HK-2 (cell line): ENCODE measurements around the gene FOXP1.

Source experiments
- DNase-seq: peaks from one replicate; pipeline ENCODE4 v3.0.0-alpha.2; 2018; ENCODE audit not compliant: unreplicated experiment

FOXP1 gene

DNA sequence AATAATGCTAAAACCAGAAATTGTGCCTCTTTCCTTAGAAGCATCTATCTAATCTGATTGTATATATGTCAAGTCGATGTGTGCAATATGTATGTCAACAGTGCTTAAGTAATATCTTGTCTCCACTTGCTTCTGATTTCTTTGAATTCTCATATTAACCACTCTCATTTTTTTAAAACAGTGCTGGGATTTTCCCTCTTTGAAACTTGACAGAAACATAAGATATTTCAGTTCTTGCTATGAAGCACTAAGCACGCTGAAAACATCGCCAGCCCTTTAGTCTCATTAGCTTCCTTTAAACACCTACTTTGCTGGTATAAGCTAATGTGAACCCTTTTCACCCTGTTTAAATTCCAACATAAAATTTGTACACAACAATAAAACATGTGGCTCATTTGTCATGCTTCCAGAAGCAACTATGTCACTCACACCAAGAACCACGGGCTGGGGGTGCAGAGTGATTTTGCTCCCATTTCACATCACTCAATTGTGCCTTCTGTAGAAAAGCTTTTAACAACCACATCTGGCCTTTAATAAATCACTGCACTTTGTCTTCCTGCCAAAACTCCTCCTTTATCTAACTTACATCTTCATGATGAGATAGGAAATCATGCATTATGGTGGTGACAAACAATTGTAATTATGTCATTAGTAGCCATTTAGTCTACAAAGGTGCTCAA, 185.2 kb downstream of the FOXP1 start:
- no peak for DNase-seq

DNA sequence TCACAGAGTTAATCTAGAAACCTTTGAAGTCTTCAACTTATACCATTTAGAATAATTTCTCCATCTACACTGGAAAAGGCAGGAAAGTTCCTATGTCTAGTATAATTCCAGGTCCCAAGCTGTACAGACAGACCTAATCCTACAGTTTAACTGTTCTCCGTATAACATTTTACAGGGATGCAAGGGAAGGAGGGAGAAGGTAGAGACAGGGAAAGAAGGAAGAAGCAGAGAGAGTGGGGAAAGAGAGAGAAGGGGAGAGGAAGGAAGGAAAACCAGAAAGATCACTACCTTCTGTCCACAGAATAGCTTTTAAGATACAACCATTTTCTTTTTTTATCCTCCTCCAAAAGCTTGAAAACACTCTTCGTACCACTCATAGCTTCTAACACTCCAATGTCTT, 185.8 kb downstream of the FOXP1 start:
- DNase-seq, result no peak

DNA sequence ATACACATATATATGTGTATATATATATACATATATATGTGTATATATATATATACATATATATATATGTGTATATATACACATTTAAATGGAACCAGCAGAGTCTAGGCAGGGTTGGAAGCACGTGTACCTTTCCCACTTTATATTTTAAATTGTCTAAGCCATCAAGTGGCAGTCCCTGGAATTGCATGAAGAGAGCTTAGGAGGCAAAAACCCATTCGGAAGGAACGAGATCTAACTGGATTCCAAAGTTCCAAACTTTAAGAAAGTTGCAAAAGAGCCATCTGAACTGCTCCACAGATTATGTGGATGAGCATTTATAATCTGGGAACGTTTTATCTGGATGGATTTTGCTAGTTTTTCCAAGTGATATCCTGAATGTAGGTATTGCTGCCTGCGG, 186.5 kb downstream of the FOXP1 start:
- DNase-seq, result no peak

DNA sequence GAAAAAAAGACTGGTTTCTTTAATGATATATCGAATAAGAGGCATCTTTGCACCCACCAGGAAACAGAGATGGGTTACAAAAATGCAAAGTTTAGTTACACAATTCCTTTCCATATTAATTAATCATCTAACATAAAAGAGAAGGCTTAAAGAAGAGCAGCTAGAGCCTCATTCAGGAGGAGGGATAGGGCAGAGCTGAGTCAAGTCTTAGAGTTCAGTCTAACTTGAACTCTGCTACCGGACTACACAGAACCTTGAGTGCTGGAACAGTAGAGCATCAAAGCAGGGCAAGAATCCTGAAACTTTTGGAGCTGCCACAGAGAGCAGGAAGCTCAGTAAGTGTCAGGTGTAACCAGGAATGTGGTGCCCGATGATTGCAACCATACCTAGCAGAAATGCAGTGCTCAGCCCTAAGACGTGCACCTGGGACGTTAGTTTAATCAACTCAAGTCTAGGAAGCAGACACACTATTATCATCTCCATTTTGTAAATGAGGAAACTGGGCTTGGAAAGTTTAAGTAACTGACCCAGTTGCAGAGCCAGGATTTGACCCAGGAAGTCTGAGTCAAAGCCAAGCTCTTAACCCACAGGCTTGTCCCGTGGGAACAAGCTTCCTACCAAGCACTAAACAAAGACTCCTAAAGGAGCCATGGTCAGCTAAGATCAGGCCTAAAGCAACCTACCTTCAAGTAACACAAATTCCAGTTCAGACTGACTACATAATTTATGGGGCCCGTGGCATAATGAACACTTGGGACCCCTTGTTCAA, 187.4 kb downstream of the FOXP1 start:
- DNase-seq, result no peak

DNA sequence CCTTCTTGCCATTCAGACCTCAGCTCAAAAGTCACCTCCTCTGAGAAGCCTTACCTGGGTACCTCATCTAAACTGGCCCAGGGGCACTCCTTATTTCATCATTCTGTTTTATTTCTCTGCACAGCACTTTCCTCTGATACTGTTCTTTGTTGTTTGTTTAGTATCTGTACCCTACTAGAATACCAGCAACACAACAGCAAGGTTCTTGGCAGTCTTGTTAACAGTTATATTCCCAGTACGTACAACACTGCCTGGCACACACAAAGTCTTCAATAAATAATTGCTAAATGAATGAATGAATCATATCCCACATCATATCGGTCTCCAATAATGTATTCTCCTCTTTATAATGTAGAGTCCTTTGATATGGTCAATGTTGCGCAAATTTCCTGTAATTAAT, 188.1 kb downstream of the FOXP1 start:
- DNase-seq, result no peak

DNA sequence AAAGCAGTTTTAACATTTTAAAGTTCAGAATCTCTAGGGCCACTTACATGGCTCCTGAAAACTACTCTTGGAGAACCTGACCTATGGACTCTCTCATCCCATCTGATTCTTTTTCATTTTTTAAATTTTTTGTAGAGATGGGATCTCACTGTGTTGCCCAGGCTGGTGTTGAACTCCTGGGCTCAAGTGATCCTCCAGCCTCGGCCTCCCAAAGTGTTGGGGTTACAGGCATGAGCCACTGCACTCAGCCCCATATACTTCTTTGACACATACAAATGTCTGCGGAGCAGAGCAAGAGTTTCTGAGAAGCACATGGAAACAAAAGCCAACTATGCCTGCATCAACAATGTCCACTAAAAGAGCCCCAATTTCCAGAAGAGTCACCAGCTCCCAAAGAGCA, 189.8 kb downstream of the FOXP1 start:
- no peak for DNase-seq

DNA sequence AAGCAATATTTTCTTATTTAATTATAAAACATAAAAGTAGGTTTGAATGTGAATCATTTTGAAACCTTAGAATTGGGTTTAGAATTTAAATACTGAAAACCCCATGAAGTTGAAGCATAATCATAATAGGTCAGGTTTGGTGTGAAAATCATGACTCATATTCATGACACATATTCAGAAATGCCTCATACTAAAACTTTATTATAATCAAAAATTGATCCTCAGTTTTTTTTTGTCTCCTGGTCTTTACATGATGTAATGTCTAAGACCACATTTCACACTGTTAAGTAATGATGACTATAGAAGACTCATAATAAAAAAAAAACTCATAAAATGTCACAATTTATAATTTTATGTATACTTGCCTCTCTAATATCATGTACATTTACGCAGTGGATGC, 190.4 kb downstream of the FOXP1 start:
- no peak for DNase-seq

DNA sequence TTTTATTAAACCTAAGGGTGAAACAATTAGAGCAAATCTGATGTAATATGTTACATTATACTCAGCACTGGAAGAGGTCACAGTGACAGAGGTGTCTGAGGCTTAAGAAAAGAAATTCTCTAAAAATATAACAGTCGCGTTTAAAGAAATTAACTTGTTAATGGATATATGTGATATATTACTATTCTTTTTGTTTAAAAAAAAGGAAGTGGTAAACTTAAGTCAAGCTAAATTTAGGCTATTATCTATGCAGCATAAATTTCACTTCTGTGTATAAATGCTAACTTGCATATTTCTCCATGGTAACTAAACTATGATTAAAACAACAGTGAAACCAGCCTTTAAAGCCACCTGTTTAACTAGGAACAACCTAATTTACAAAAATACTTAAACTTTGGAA, 191.3 kb downstream of the FOXP1 start:
- DNase-seq, result no peak

DNA sequence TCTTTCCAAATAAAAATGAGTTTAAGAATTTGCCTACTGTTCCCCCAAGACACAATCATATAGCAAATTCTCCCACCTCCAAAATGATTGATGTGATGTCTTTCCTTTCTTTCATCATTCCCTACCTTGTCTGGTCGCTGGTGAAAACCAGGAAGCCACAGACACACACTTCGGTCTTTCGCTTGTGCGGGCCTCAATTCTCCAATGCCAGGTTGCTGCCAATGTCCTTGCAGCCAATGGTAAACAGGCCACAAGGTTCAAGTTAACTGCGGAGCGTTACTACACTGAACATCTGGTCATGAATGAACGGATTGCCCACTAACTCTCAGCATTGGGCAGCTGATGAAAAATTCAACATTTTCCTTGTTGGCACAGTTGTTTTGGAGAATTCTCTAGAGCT, 192.2 kb downstream of the FOXP1 start:
- no peak for DNase-seq

DNA sequence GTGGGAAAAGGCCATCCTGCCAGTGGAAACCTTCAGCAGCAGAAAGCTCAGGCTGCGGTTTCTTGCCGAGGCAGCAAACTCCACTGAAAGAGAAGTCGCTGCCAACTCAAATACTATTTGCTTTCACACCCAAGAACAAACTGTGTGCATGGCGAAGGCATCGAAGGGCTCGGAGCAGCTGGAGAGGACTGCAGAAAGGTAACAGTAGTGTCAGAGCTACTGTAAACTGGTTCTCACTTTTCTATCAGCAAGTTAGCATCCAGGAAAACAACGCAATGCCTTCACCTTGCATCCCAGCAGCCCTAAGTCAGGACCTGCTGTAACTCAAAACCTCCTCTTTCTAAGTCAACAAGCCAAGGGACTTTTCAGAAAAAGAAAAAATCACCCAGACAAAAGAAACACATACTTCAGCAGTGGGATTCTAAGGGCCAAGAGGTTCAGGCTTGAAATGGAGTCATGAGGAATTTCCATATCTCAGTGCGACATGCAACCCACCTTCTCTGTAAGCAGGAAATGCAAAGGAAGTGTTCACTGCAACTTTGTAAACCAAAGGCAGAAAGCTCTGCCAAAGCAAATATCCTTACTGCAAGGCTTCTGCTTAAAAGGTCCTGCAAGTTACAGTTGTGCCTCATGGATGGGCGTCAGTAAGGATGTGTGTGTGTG, 193.5 kb downstream of the FOXP1 start:
- DNase-seq, result no peak

DNA sequence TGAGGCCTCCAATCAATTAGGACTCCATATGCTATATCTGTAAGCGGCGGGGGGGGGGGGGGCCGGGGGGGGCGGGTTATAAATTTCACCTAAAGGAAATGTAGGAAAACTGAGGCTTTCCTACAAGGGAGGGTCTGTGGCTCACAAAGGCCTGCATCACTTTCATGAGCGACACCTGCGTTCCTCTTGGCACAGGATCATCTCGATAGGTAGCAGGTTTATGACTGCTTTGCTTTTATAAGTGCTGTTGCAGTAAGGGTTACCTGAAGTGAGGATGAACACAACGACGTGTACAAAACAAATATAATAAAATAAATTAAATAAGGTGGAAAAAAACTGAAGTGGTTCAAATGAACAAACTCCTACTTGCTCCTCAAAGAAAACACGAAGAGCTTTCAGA, 194.3 kb downstream of the FOXP1 start:
- DNase-seq, result no peak

DNA sequence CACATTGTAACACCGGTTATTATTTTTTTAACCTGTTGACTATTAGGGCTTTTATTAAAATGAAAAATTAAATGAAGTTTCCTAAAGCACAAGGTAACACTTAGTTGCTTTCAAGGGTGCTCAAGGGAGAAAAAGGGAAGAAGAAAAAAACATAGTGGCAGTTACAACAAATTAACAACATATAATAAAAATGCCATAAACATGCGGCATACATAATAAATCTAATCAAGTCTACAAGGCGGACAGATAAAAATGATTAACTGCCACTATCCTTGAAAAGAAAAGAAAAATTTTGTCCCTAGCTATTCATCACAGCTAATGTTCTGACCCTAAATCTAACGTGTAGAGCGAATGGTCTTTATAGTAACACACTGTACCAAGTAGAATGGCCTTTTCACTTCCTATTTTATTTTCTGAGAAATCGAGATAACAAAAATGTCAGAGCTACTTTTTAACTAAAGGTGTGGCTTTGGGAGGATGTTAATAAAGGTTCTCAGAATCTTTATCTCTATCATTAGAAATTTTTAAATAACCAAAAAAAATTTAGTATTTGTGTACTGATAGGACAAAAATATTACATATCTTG, 194.9 kb downstream of the FOXP1 start:
- no peak for DNase-seq

DNA sequence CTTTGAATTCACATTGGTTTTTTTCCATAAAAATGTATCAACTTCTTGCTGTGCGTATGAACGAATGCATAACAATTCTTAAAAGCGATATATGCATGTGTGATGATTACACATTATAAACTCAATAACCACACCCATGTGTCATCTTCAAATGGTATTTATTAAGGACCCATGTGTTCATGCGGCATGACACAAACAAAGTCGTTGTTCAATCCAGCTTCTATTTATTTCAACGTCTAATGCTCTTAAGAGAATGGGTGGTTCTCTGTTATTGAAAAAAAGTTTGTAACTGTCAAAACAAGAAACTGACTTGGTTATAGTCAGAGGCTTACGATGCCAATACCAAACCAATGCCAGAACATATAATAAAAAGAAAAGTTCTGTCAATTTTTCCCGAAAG, 195.9 kb downstream of the FOXP1 start:
- no peak for DNase-seq

DNA sequence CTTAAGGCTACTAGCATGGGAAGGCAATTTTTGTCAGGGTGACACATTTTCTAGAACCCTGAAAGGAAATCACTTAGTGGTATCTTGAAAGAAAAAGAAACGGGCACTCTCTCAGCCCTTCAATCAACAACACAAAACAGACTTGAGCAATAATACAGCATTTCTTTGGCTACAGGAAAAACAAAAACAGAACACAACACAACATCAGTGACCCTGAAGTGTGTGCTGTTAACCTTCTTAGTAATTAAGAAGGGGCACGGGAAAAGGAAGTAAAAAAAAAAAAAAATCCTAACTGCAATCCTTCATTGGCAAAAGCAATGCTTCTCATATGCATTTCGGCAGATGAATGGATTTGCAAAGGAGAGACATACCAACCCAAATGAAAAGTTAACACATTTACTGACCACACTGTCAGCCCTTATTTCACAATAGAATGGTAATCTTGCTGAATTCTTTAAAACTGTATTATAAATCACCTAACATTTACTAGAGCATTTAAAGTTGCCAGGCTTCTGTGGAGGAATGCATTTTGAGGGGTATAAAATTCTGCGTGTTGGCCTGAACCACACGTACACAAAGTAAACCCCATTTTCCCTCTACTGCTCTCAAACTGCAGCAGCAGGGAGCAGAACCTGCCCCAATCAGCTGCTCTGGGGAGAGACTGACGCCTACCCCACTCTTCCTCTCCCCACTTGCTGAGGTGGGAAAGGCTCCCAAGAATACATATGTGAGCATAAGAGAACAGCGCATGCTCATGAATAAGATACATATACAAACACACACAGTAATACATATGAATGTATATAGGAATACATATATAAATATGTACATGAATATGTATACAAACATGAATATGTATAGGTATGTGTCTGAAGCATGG, 198.5 kb downstream of the FOXP1 start:
- DNase-seq, result no peak

DNA sequence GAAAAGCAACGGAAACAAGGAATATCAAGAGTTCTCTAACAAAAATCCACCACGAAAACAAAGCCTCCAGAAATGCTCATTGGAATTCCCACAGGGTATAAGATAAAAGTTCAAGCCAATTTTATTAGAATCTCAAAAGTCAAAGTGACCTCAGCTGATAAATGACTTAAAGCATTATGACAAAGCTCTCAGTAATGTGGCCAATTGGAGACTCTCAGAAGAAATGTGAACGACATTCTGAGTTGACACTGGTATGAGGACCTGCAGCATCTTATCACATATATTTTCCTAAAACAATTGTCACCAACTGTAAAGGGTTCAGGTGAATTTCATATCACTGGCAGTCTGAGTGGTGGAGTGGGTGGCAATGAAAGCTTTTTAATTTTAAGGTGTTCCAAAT, 199.1 kb downstream of the FOXP1 start:
- no peak for DNase-seq

DNA sequence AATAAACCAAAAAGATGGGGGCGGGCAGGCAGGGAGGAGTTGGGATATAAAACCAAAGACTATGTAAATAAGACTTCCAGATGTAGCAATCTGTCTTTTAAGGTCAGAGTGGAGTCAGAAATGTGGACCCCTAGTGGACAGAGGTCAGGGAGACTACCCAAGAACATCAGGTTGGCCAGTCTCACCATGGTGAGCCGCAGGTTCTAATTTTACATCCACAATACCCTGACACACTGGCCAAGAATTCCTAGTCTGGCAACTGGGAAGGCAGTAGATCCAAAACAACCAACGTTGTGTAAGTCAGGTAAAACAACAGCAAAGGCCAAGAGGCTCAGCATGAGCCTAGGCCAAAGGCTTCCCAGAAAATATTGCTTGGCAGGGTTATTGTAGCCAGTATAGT, 203.4 kb downstream of the FOXP1 start:
- no peak for DNase-seq

DNA sequence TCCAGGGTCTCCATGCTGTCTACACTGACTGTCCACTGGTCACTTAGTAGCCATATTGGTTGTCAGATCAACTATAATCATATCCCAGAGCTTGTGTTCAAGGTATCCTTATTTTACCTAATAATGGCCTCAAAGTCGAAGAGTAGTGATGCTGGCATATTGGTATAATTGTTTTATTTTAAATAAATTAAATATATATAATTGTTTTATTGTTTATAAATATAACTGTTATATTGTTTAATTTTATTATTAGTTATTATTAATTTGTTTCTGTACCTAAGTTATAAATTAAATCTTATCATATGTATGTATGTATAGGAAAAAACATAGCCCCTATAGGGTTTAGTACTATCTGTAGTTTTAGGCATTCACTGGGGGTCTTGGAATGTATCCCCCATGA, 205.0 kb downstream of the FOXP1 start:
- DNase-seq, result no peak

DNA sequence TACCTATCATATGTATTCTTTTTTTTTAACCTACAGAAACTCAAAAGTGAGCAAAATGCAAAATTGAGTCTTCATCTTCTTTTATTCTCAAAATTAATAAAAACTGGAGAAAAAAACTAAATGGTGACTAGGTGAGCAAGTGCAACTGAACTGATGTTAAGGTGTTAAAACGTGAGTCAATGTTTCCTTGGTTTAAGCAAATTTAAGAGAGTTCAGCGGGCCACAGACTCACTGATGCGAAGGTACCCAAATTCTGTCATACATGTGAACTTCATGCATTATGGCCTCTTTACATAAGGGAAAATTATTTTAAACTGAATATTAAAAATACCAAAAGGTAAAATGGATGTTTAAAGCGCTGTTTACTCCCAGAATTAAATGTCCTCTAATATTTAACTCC, 206.6 kb downstream of the FOXP1 start:
- no peak for DNase-seq

DNA sequence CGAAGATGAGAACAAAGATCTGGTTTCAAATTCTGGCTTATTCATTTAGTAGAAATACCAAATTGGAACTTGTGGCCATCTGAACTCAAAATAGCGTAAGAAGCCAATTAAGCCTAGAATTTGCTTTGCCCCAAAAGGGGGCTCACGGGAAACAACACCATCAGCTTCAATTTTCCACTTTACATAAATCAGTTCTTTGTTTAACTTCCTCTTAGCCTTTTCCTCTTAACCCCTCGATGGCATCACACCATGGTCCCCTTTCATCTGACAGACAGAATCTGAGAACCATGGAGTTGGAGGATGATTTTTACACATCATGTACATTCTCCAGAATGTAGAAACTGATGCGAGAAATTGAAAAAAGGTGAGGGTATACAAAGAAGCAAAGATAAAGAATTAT, 207.0 kb downstream of the FOXP1 start:
- DNase-seq, result no peak

DNA sequence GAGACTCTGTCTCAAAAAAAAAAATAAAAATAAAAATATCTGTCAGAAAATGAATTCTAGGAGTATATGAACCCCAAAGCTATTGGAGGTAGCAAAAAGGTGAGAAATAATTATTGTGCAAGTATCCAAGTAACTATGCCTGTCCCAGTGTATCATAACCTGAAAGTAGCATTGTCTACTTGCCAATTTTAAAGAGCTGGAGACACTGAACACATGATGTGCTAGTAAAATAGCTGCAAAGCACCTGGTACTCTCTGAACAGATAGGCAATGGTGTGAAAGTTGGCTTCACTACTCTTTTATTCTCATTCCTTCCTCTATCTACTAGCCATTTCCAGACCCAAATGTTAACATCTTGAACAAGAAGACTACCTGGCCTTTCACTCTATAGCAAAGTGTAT, 208.9 kb downstream of the FOXP1 start:
- no peak for DNase-seq

DNA sequence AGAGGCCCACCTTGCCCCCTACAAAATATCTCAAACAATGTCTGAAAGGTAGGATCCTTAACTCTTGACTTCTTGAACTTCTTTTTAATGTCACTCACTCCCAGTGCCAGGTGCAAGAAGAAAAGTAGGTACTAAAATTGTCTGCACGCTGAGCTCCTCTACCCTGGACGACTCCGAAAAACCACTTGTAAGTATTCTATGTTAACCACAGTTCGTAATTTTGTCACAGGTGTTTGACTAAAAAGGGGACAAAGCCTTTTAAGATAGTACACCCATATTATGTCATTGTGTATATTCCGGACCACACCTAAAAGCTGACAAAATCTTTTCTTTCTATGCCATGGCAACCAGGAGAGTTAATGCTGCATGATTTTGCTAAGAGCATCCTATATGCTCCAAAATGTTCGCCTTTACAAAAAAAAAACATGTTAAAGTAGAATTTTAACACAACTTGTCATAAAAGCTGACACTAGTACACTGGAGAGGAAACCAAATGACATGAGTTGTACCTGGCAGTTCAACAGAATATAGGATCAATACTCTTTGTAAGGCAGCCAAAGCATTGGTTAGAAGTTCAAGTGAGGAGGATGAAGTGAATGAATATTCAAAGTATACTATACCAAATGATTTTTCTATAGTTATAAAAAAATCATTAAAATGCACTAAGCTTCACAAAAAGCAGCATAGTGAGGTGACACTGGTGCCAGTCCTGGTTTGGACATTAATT, 210.5 kb downstream of the FOXP1 start:
- no peak for DNase-seq
